Fibroblast of lung (primary cell): ENCODE measurements around the gene VPS26B. TPM values are rescaled to one million over a fixed set of nuclear protein-coding genes. Genes with fewer than 3 reads are reported as not detected.
"Not testable (repeated sequence)": the region's sequence is repeated elsewhere in the genome, so short reads cannot be mapped to it uniquely, and the experiment has no call there.

Experiments
- DNase-seq, 2 donors: peaks; one replicate each; pipeline versions ENCODE4 v3.0.0 to v3.0.0-alpha.2; 2010; ENCODE audit warnings: low read depth in 2 of 2
- H2AFZ ChIP-seq: 2 replicates; pipeline ENCODE4 v1.5.1; 2012; ENCODE audit warnings: low read length, control low read depth, inconsistent platforms
- H3K27ac ChIP-seq: 2 replicates; pipeline ENCODE4 v1.5.1; 2011; ENCODE audit warnings: low read length, control low read depth; ENCODE audit not compliant: insufficient read depth
- H3K27me3 ChIP-seq: 2 replicates; pipeline ENCODE4 v1.5.1; 2011; ENCODE audit warnings: mild to moderate bottlenecking, low read length; ENCODE audit not compliant: control insufficient read depth, insufficient read depth
- H3K36me3 ChIP-seq: 2 replicates; pipeline ENCODE4 v1.5.1; 2011; ENCODE audit warnings: low read length; ENCODE audit not compliant: control insufficient read depth, insufficient read depth
- H3K4me1 ChIP-seq: 2 replicates; pipeline ENCODE4 v1.5.1; 2011; ENCODE audit warnings: low read length; ENCODE audit not compliant: control insufficient read depth, insufficient read depth; ENCODE audit errors: extremely low read depth
- H3K4me2 ChIP-seq: 2 replicates; pipeline ENCODE4 v1.5.1; 2011; ENCODE audit warnings: low read length, control low read depth; ENCODE audit not compliant: insufficient read depth; ENCODE audit errors: extremely low read depth
- H3K4me3 ChIP-seq, 4 experiments: fragments of 200-600 bp in 1 of 4; sonication (generic) in 1 of 4; replicated peaks in 1 of 4; 2 replicates each; pipeline ENCODE4 v1.5.1; 2011 to 2016; ENCODE audit warnings: low read length in 4 of 4, low read depth in 3 of 4, mild to moderate bottlenecking in 3 of 4, control low read depth in 2 of 4, inconsistent platforms in 1 of 4, mixed read lengths in 1 of 4; ENCODE audit not compliant: insufficient read depth in 1 of 4; ENCODE audit errors: control extremely low read depth in 1 of 4
- H3K79me2 ChIP-seq: 2 replicates; pipeline ENCODE4 v1.5.1; 2012; ENCODE audit warnings: mild to moderate bottlenecking, low read length, inconsistent platforms; ENCODE audit not compliant: control insufficient read depth, insufficient read depth
- H3K9ac ChIP-seq: 2 replicates; pipeline ENCODE4 v1.5.1; 2011; ENCODE audit warnings: mild to moderate bottlenecking, low read length, control low read depth; ENCODE audit not compliant: insufficient read depth
- H3K9me3 ChIP-seq: 2 replicates; pipeline ENCODE4 v1.5.1; 2012; ENCODE audit warnings: low read depth, low read length; ENCODE audit not compliant: control insufficient read depth, insufficient read depth
- H4K20me1 ChIP-seq: 2 replicates; pipeline ENCODE4 v1.5.1; 2011; ENCODE audit warnings: low read length; ENCODE audit not compliant: control insufficient read depth, insufficient read depth; ENCODE audit errors: extremely low read depth
- CTCF ChIP-seq, 2 donors: IDR thresholded peaks in 1 of 2; conservative IDR thresholded peaks in 1 of 2; 1 replicate in 1 of 2; 2 replicates in 1 of 2; pipeline ENCODE4 v1.5.1; 2011 to 2012; ENCODE audit warnings: low read length in 2 of 2, control low read depth in 1 of 2, inconsistent platforms in 1 of 2, low read depth in 1 of 2, mild to moderate bottlenecking in 1 of 2
- EZH2 ChIP-seq: IDR thresholded peaks from 2 replicates; pipeline ENCODE4 v1.5.1; 2012; ENCODE audit warnings: low read length, control low read depth, mild to moderate bottlenecking; ENCODE audit errors: missing control alignments
- polyA plus RNA-seq, 2 donors: library from polyadenylated mRNA; depleted of rRNA in 1 of 2; stranded (reverse) in 1 of 2; unstranded in 1 of 2; fragments of >200 nt; gene quantifications; 2 replicates each; pipeline ENCODE4 v1.2.1, GENCODE V29; 2011 to 2012; ENCODE audit warnings: missing spikeins in 1 of 2
- total RNA-seq: library from RNA; depleted of rRNA; stranded (reverse); fragments of >200 nt; gene quantifications from 2 replicates; pipeline ENCODE4 v1.2.1, GENCODE V29; 2014

Gene VPS26B
- total and polyA plus RNA-seq, 2 donors (not counting 1 experiment from before 2014, with no cell fraction given): 39.0 to 44.3 TPM

DNA sequence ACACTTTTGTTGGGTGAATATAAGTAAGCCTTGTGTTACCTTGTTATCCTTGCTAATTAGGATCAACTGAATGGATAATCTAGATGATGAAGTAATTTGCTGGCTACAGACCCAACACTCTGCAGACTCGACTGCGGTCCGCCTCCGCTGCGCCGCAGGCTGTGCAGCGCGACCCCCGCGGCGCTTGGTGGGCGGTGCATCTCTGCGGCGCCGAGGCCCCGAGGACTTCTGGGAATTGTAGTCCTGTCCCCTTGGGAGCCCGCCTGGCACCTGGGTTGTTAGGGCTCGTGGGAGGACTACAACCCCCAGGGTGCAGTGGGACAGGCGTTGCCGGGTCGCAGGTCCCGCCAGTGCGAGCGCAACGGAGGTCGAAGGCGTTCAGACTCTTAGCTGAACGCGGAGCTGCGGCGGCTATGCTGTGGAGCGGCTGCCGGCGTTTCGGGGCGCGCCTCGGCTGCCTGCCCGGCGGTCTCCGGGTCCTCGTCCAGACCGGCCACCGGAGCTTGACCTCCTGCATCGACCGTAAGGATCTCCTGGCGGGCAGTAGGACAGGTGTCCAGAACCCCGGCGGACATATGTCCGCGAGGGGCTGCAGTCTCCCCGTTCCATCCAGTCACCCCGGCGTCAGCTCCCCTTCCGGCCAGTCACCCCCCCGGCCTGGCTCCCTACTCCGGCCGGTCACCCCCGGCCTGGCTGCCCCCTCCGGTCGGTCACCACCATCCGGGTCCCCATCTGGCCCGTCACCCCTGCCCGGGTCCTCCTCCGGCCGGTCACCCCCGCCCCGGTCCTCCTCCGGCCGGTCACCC, 28.9 kb downstream of the VPS26B start, which contains the start of the genes ACAD8 and THYN1:
Gene ACAD8, plus strand, starts transcription at position 381 of the 806 bp plus-strand sequence. Its CDS starts 33 bp downstream, at position 414.
Gene THYN1, minus strand, starts transcription at position 165 of the 806 bp plus-strand sequence. CDS start 470 bp downstream, outside the sequence.
- Histone ChIP-seq H3K4me1 (peaks cover 6% of the 10 kb centered on the region), H2AFZ (peak within 1 kb of the TSS; percentile 97), H3K4me2 (peak within 1 kb of the TSS; percentile 95), H3K79me2 (peaks cover 5% of the 10 kb centered on the region), H3K9ac (peak within 1 kb of the TSS; percentile 68), H4K20me1 (no peaks in the 10 kb centered on the region), H3K27me3 (no peaks in the 10 kb centered on the region), H3K4me3 (peak within 1 kb of the TSS; percentile 91 to 96 (median 92)), H3K27ac (peak within 1 kb of the TSS; percentile 70), H3K9me3 (no peaks in the 10 kb centered on the region), H3K36me3 (peaks cover 1% of the 10 kb centered on the region)
- DNase-seq: peak; percentile 94 to 96
- peak; percentile 9 to 28 for TF ChIP-seq CTCF (conservative IDR thresholded peaks at IDR 0.05 in 1 of 2, IDR thresholded peaks at IDR 0.05 in 1 of 2; ENCODE audit: low read depth in 1 of 2, low read length in 2 of 2)
- TF ChIP-seq EZH2: no peak

GRCh38 chr11:134254433-134255183, 30.1 kb downstream of the VPS26B start:
- Histone ChIP-seq H2AFZ (no peak overlapping the region), H3K27ac (no peak overlapping the region), H3K27me3 (no peaks in the 10 kb centered on the region), H4K20me1 (no peaks in the 10 kb centered on the region), H3K36me3 (peaks cover 1% of the 10 kb centered on the region), H3K9me3 (no peaks in the 10 kb centered on the region), H3K9ac (no peak overlapping the region), H3K4me3 (peak overlapping the region; percentile 76 to 96 (median 92)), H3K4me2 (peak overlapping the region; percentile 72), H3K79me2 (peaks cover 5% of the 10 kb centered on the region), H3K4me1 (peaks cover 6% of the 10 kb centered on the region)
- TF ChIP-seq CTCF (conservative IDR thresholded peaks at IDR 0.05 in 1 of 2, IDR thresholded peaks at IDR 0.05 in 1 of 2; ENCODE audit: low read depth in 1 of 2, low read length in 2 of 2) (no peak), EZH2 (no peak)
- DNase-seq: no peak

GRCh38 chr11:134255184-134255561, 30.7 kb downstream of the VPS26B start:
- not testable (repeated sequence) for H3K9ac ChIP-seq, H3K79me2 ChIP-seq, H3K9me3 ChIP-seq, H3K27ac ChIP-seq, H4K20me1 ChIP-seq, DNase-seq, H3K4me2 ChIP-seq, H3K4me3 ChIP-seq, H3K4me1 ChIP-seq, H3K27me3 ChIP-seq, H3K36me3 ChIP-seq, H2AFZ ChIP-seq
